GM18508 (cell line): ENCODE measurements around the gene HUS1B.
"Not testable (repeated sequence)": the region's sequence is repeated elsewhere in the genome, so short reads cannot be mapped to it uniquely, and the experiment has no call there.

Experiments
- ATAC-seq: cut with Tn5 transposase; IDR thresholded peaks from one replicate; pipeline ENCODE4 v1.9.1; 2021; ENCODE audit warnings: moderate number of reproducible peaks; ENCODE audit not compliant: insufficient read depth, unreplicated experiment

HUS1B gene

GRCh38 chr6:680251-680650 lies 23.4 kb upstream of the HUS1B start:
- ATAC-seq: no peak

- no peak for ATAC-seq
These were observed 22.4 kb upstream of the HUS1B start for GRCh38 chr6:679282-679681.

- ATAC-seq: no peak
These were observed 21.6 kb upstream of the HUS1B start for GRCh38 chr6:678520-678919.

GRCh38 chr6:677919-678318 lies 21.0 kb upstream of the HUS1B start:
- ATAC-seq: no peak

- no peak for ATAC-seq
These were observed 18.1 kb upstream of the HUS1B start for GRCh38 chr6:674956-675355.

- ATAC-seq: no peak
These were observed 17.5 kb upstream of the HUS1B start for GRCh38 chr6:674406-674805.

GRCh38 chr6:667253-667927 lies 10.5 kb upstream of the HUS1B start:
- ATAC-seq: no peak

- no peak for ATAC-seq
These were observed 8.7 kb upstream of the HUS1B start for GRCh38 chr6:665403-666267.

GRCh38 chr6:663788-664187 lies 6.9 kb upstream of the HUS1B start:
- not testable (repeated sequence) for ATAC-seq

GRCh38 chr6:659716-660581 lies 3.0 kb upstream of the HUS1B start:
- no peak for ATAC-seq

GRCh38 chr6:658244-658643 lies 1.3 kb upstream of the HUS1B start:
- no peak for ATAC-seq

- no peak for ATAC-seq
These were observed 843 bp upstream of the HUS1B start for GRCh38 chr6:657743-658142.

GRCh38 chr6:654136-654535 lies 2.8 kb downstream of the HUS1B start:
- ATAC-seq: no peak

GRCh38 chr6:652865-653264 lies 4.0 kb downstream of the HUS1B start:
- ATAC-seq: no peak

- no peak for ATAC-seq
These were observed 6.8 kb downstream of the HUS1B start for GRCh38 chr6:650098-650497.

- no peak for ATAC-seq
These were observed 14.1 kb downstream of the HUS1B start for GRCh38 chr6:642805-643204.

GRCh38 chr6:641225-641985 lies 15.5 kb downstream of the HUS1B start:
- no peak for ATAC-seq

GRCh38 chr6:636488-636887 lies 20.4 kb downstream of the HUS1B start:
- ATAC-seq: no peak

GRCh38 chr6:635233-635632 lies 21.7 kb downstream of the HUS1B start:
- ATAC-seq: no peak

- no peak for ATAC-seq
These were observed 23.3 kb downstream of the HUS1B start for GRCh38 chr6:633611-634010.
